H1 (cell line): ENCODE results near the gene MMP25. TPM values are rescaled to one million over a fixed set of nuclear protein-coding genes. Genes with fewer than 3 reads are reported as not detected.

ENCODE experiments used
- RXRA ChIP-seq: IDR thresholded peaks from 2 replicates; pipeline ENCODE4 v1.6.1; 2011; ENCODE audit warnings: low read depth, mild to moderate bottlenecking, low read length, moderate library complexity; ENCODE audit not compliant: insufficient read depth
- YY1 ChIP-seq: IDR thresholded peaks from 2 replicates; pipeline ENCODE4 v1.6.1; 2011; ENCODE audit warnings: low read depth, mild to moderate bottlenecking, low read length
- polyA plus RNA-seq, 7 experiments: library from polyadenylated mRNA; depleted of rRNA in 3 of 7; stranded (reverse) in 5 of 7; unstranded in 2 of 7; fragments of >200 nt in 5 of 7; fragments of 200-250 nt in 2 of 7; gene quantifications; 1 replicate in 5 of 7; 2 replicates in 1 of 7; 4 replicates in 1 of 7; pipeline versions ENCODE4 v1.2.1 to v1.2.3, GENCODE V29; 2011 to 2013; ENCODE audit warnings: missing spikeins in 2 of 7, mixed read lengths in 2 of 7
- total RNA-seq: library from RNA; stranded (reverse); fragmentation: NEBNext Ultra II Directional; extraction: Animal tissue kit (Norgen Biotek cat#: 25700); gene quantifications from 2 replicates; pipeline ENCODE4 v1.2.1, GENCODE V29; 2021

The MMP25 gene
- total and polyA plus RNA-seq, 2 of the 8 experiments (the other 6 are each of a cell fraction or from before 2014, with no cell fraction given), result 7.7 to 26.7 TPM

DNA sequence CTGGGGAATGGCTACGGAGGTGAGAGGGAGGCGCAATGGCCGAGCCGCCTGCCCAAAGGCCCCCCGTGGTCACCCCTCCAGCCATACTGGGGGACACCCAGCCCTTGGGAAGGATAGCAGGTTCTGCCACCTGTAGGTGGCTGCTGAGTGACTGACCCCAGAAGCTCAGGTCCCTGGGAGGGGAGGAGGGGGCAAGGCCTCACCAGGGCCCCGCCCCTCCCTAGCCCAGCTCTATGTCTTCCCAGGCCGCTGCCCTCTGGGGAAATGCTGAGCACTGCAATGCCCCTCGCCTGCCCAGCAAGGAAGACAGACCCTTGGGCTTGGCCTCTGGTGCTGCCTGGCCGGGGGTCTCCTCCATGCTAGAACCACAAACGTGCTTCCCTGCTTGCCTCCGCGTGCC, 45.0 kb upstream of the MMP25 start (continued):
- TF ChIP-seq YY1, result no peak
- TF ChIP-seq RXRA, result no peak
